Astrocyte (in vitro differentiated cells and primary cell): Measurements from ENCODE around the gene HIVEP2. TPM values are rescaled to one million over a fixed set of nuclear protein-coding genes. Genes with fewer than 3 reads are reported as not detected.

ENCODE experiments used
- DNase-seq: peaks from one replicate; pipeline ENCODE4 v3.0.0-alpha.2; 2010; ENCODE audit warnings: low read depth
- FAIRE-seq: peaks from 2 replicates; lab custom pipeline; 2011; peaks lifted over from hg19 to GRCh38; lab: Jason Lieb, UNC
- H2AFZ ChIP-seq: 2 replicates; pipeline ENCODE4 v1.6.0; 2012; ENCODE audit warnings: low read depth, low read length, inconsistent platforms
- H3K27ac ChIP-seq: 2 replicates; pipeline ENCODE4 v1.5.1; 2011; ENCODE audit warnings: low read depth, low read length, inconsistent platforms
- H3K27me3 ChIP-seq: 2 replicates; pipeline ENCODE4 v1.6.0; 2011; ENCODE audit warnings: low read length, inconsistent platforms; ENCODE audit not compliant: insufficient read depth
- H3K36me3 ChIP-seq: 2 replicates; pipeline ENCODE4 v1.5.1; 2011; ENCODE audit warnings: low read length, inconsistent platforms; ENCODE audit not compliant: insufficient read depth
- H3K4me1 ChIP-seq: 2 replicates; pipeline ENCODE4 v1.5.1; 2011; ENCODE audit warnings: low read length, inconsistent platforms; ENCODE audit not compliant: insufficient read depth
- H3K4me2 ChIP-seq: 2 replicates; pipeline ENCODE4 v1.6.0; 2012; ENCODE audit warnings: low read length, inconsistent platforms
- H3K4me3 ChIP-seq: 2 replicates; pipeline ENCODE4 v1.5.1; 2011; ENCODE audit warnings: low read depth, mild to moderate bottlenecking, low read length, inconsistent platforms; ENCODE audit not compliant: insufficient read depth
- H3K79me2 ChIP-seq: 2 replicates; pipeline ENCODE4 v1.6.0; 2012; ENCODE audit warnings: mild to moderate bottlenecking, low read length, inconsistent platforms; ENCODE audit not compliant: insufficient read depth
- H3K9ac ChIP-seq: 2 replicates; pipeline ENCODE4 v1.6.0; 2012; ENCODE audit warnings: mild to moderate bottlenecking, low read length, inconsistent platforms
- H3K9me3 ChIP-seq: 2 replicates; pipeline ENCODE4 v1.5.1; 2012; ENCODE audit warnings: low read depth, mild to moderate bottlenecking, low read length, inconsistent platforms; ENCODE audit not compliant: insufficient read depth
- H4K20me1 ChIP-seq: 2 replicates; pipeline ENCODE4 v1.6.0; 2012; ENCODE audit warnings: low read length, inconsistent platforms; ENCODE audit not compliant: insufficient read depth
- H3K27ac Mint-ChIP-seq: one replicate; pipeline ENCODE4 v1.8.0; 2021; ENCODE audit warnings: mild to moderate bottlenecking, mixed read lengths; ENCODE audit not compliant: unreplicated experiment
- H3K27me3 Mint-ChIP-seq: one replicate; pipeline ENCODE4 v1.8.0; 2021; ENCODE audit warnings: low read depth, mixed read lengths; ENCODE audit not compliant: unreplicated experiment
- H3K36me3 Mint-ChIP-seq: one replicate; pipeline ENCODE4 v1.8.0; 2021; ENCODE audit warnings: low read depth, mixed read lengths; ENCODE audit not compliant: unreplicated experiment
- H3K4me1 Mint-ChIP-seq: one replicate; pipeline ENCODE4 v1.8.0; 2021; ENCODE audit warnings: low read depth, mixed read lengths; ENCODE audit not compliant: unreplicated experiment
- H3K4me3 Mint-ChIP-seq: one replicate; pipeline ENCODE4 v1.8.0; 2021; ENCODE audit warnings: mild to moderate bottlenecking, moderate library complexity, mixed read lengths; ENCODE audit not compliant: unreplicated experiment
- H3K9me3 Mint-ChIP-seq: one replicate; pipeline ENCODE4 v1.8.0; 2021; ENCODE audit warnings: mild to moderate bottlenecking, mixed read lengths; ENCODE audit not compliant: unreplicated experiment
- EZH2 ChIP-seq: IDR thresholded peaks from 2 replicates; pipeline ENCODE4 v1.6.1; 2012; ENCODE audit warnings: mild to moderate bottlenecking, low read length, inconsistent platforms; ENCODE audit not compliant: insufficient read depth
- total RNA-seq: library from RNA; stranded (reverse); gene quantifications from 2 replicates; pipeline ENCODE4 v1.2.1, GENCODE V29; 2021
- TF ChIP-seq, protein P1 (sequence below): IDR thresholded peaks from 2 replicates; pipeline ENCODE4 v1.5.1; 2011; ENCODE audit warnings: low read depth, mild to moderate bottlenecking, inconsistent platforms, low read length, moderate library complexity; ENCODE audit not compliant: insufficient read depth

The HIVEP2 gene
- total RNA-seq, 1 donor from 2014 or later: 21.2 TPM

- Mint-ChIP-seq H3K27ac (no peak overlapping the region), H3K4me3 (no peak overlapping the region), H3K27me3 (peaks cover 11% of the 10 kb centered on the region), H3K9me3 (peaks cover 4% of the 10 kb centered on the region), H3K4me1 (no peaks in the 10 kb centered on the region), H3K36me3 (no peaks in the 10 kb centered on the region)
- no peak for DNase-seq
- no peak for FAIRE-seq
- H3K4me2 ChIP-seq: no peak overlapping the region
- H4K20me1 ChIP-seq: no peaks in the 10 kb centered on the region
- peaks cover 4% of the 10 kb centered on the region for H3K9me3 ChIP-seq
- no peak overlapping the region for H3K9ac ChIP-seq
- no peaks in the 10 kb centered on the region for H3K27me3 ChIP-seq
- no peaks in the 10 kb centered on the region for H3K4me1 ChIP-seq
- no peak overlapping the region for H2AFZ ChIP-seq
- H3K27ac ChIP-seq: no peak overlapping the region
- H3K4me3 ChIP-seq: no peak overlapping the region
- TF ChIP-seq EZH2: no peak
- TF ChIP-seq, protein P1, sequence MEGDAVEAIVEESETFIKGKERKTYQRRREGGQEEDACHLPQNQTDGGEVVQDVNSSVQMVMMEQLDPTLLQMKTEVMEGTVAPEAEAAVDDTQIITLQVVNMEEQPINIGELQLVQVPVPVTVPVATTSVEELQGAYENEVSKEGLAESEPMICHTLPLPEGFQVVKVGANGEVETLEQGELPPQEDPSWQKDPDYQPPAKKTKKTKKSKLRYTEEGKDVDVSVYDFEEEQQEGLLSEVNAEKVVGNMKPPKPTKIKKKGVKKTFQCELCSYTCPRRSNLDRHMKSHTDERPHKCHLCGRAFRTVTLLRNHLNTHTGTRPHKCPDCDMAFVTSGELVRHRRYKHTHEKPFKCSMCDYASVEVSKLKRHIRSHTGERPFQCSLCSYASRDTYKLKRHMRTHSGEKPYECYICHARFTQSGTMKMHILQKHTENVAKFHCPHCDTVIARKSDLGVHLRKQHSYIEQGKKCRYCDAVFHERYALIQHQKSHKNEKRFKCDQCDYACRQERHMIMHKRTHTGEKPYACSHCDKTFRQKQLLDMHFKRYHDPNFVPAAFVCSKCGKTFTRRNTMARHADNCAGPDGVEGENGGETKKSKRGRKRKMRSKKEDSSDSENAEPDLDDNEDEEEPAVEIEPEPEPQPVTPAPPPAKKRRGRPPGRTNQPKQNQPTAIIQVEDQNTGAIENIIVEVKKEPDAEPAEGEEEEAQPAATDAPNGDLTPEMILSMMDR: no peak
- no peaks in the 10 kb centered on the region for H3K79me2 ChIP-seq
- H3K36me3 ChIP-seq: no peaks in the 10 kb centered on the region
Measured at GRCh38 chr6:142713959-142714358, 231.0 kb downstream of the HIVEP2 start.

- Mint-ChIP-seq H3K4me1 (no peaks in the 10 kb centered on the region), H3K4me3 (no peak overlapping the region), H3K27ac (no peak overlapping the region), H3K27me3 (peaks cover 11% of the 10 kb centered on the region), H3K9me3 (no peaks in the 10 kb centered on the region), H3K36me3 (no peaks in the 10 kb centered on the region)
- no peak for TF ChIP-seq EZH2
- TF ChIP-seq, protein P1: no peak
- no peaks in the 10 kb centered on the region for H4K20me1 ChIP-seq
- no peak for FAIRE-seq
- H3K27me3 ChIP-seq: no peaks in the 10 kb centered on the region
- H3K4me3 ChIP-seq: no peak overlapping the region
- no peaks in the 10 kb centered on the region for H3K36me3 ChIP-seq
- H3K27ac ChIP-seq: no peak overlapping the region
- no peaks in the 10 kb centered on the region for H3K79me2 ChIP-seq
- no peaks in the 10 kb centered on the region for H3K4me1 ChIP-seq
- H3K9me3 ChIP-seq: peaks cover 4% of the 10 kb centered on the region
- no peak overlapping the region for H3K9ac ChIP-seq
- H2AFZ ChIP-seq: no peak overlapping the region
- H3K4me2 ChIP-seq: no peak overlapping the region
- DNase-seq: no peak
Measured at GRCh38 chr6:142712231-142712630, 232.7 kb downstream of the HIVEP2 start.

GRCh38 chr6:142708651-142709050, 236.3 kb downstream of the HIVEP2 start:
- no peaks in the 10 kb centered on the region for H3K9me3 Mint-ChIP-seq
- FAIRE-seq: no peak

More at GRCh38 chr6:142708651-142709050, 236.3 kb downstream of the HIVEP2 start:
- Histone ChIP-seq H3K9ac (no peak overlapping the region), H3K36me3 (no peaks in the 10 kb centered on the region), H3K27ac (no peak overlapping the region), H2AFZ (no peak overlapping the region), H3K4me3 (no peak overlapping the region), H4K20me1 (no peaks in the 10 kb centered on the region), H3K4me2 (no peak overlapping the region), H3K79me2 (no peaks in the 10 kb centered on the region), H3K9me3 (peaks cover 4% of the 10 kb centered on the region), H3K27me3 (no peaks in the 10 kb centered on the region), H3K4me1 (no peaks in the 10 kb centered on the region)
- TF ChIP-seq, protein P1: no peak
- no peak for TF ChIP-seq EZH2
- no peaks in the 10 kb centered on the region for H3K4me1 Mint-ChIP-seq
- no peak for DNase-seq
- H3K27ac Mint-ChIP-seq: no peak overlapping the region
- peaks cover 4% of the 10 kb centered on the region for H3K27me3 Mint-ChIP-seq
- no peak overlapping the region for H3K4me3 Mint-ChIP-seq
- H3K36me3 Mint-ChIP-seq: no peaks in the 10 kb centered on the region
